Measurements from ENCODE around the gene SRA1. TPM values are rescaled to one million over a fixed set of nuclear protein-coding genes. Genes with fewer than 3 reads are reported as not detected.
A peak's percentile ranks its signal among the peaks of the same experiment; 100 is the strongest.
"Not testable (repeated sequence)": the region's sequence is repeated elsewhere in the genome, so short reads cannot be mapped to it uniquely, and the experiment has no call there.

Gene SRA1
- 10 to 100 TPM; 24.5 to 34.1 TPM for total RNA-seq

DNA sequence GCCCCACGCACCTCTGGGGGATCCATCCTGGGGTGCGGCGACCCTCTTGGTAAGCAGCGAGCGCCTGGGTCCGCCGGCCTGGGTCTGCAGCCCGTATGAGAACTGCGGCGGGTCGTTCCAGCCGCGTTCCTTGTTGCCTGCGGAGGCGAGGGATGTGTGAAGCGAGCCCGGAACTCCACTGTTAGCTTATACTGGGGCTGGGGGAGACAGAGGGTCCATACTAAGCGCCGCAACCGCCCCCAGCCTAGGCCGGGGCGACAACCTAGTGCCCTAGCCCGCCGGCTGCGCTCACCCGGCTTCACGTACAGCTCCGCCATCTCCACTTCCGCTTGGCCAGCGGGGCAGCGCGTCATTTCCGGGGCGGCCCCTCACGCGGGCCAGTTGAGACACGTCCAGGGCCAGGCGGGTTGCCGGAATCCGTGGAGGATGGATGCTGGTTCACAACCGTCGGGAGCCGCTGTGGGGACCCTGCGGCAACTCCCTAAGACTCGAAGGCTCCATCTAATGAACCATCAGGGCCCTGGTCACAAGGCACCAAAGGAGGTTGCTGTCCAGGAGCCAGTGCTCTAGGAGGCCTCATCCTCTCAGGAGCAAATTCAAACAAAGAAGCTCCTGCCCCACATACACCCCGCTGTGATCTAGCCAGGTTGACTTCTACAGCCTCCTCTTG, at the start of gene SRA1:
TSS of gene SRA1 (minus strand) at position 338 of the 670 bp plus-strand sequence. CDS start at position 317, 21 bp downstream.
- DNase-seq = peak; percentile 96
- Histone ChIP-seq H3K9me3 (no peaks in the 10 kb centered on the region), H3K9ac (ENCODE audit: low read depth in 2 of 2, low read length in 2 of 2) (peak within 1 kb of the TSS; percentile 89 to 90), H3K4me3 (peak within 1 kb of the TSS; percentile 71), H3K4me1 (peaks cover 16% of the 10 kb centered on the region), H3K27ac (peak within 1 kb of the TSS; percentile 75), H3K36me3 (no peaks in the 10 kb centered on the region), H3K27me3 (no peaks in the 10 kb centered on the region)
- TF ChIP-seq CTCF (IDR thresholded peaks at IDR 0.05) = no peak
- intact Hi-C loops (cut with DNase I) = no loop called here

GRCh38 chr5:140607031-140607430, 49.8 kb upstream of the SRA1 start:
- Histone ChIP-seq H3K4me1 (peaks cover 6% of the 10 kb centered on the region), H3K9me3 (no peaks in the 10 kb centered on the region), H3K27me3 (no peaks in the 10 kb centered on the region), H3K27ac (no peak overlapping the region), H3K36me3 (no peaks in the 10 kb centered on the region), H3K9ac (ENCODE audit: low read depth in 2 of 2, low read length in 2 of 2) (no peak overlapping the region), H3K4me3 (no peak overlapping the region)
- intact Hi-C loops (cut with DNase I) = no loop called here
- DNase-seq = no peak
- TF ChIP-seq CTCF (IDR thresholded peaks at IDR 0.05) = no peak

GRCh38 chr5:140605879-140606278, 48.6 kb upstream of the SRA1 start:
- H3K27ac ChIP-seq = no peak overlapping the region
- no peaks in the 10 kb centered on the region for H3K27me3 ChIP-seq
- no peak for DNase-seq
- H3K4me3 ChIP-seq = no peak overlapping the region
- TF ChIP-seq CTCF (IDR thresholded peaks at IDR 0.05) = no peak
- no peaks in the 10 kb centered on the region for H3K9me3 ChIP-seq
- no peak overlapping the region for H3K9ac ChIP-seq (ENCODE audit: low read depth in 2 of 2, low read length in 2 of 2)
- intact Hi-C loops (cut with DNase I) = no loop called here
- H3K4me1 ChIP-seq = peaks cover 6% of the 10 kb centered on the region
- H3K36me3 ChIP-seq = no peaks in the 10 kb centered on the region

- H3K4me3 ChIP-seq = no peak overlapping the region
- intact Hi-C loops (cut with DNase I) = no loop called here
- H3K27ac ChIP-seq = no peak overlapping the region
- no peaks in the 10 kb centered on the region for H3K36me3 ChIP-seq
- H3K4me1 ChIP-seq = no peaks in the 10 kb centered on the region
- no peaks in the 10 kb centered on the region for H3K9me3 ChIP-seq
- DNase-seq = no peak
- no peaks in the 10 kb centered on the region for H3K27me3 ChIP-seq
- no peak for TF ChIP-seq CTCF (IDR thresholded peaks at IDR 0.05)
- no peak overlapping the region for H3K9ac ChIP-seq (ENCODE audit: low read depth in 2 of 2, low read length in 2 of 2)
Observed at GRCh38 chr5:140603734-140604133, 46.5 kb upstream of the SRA1 start.

DNA sequence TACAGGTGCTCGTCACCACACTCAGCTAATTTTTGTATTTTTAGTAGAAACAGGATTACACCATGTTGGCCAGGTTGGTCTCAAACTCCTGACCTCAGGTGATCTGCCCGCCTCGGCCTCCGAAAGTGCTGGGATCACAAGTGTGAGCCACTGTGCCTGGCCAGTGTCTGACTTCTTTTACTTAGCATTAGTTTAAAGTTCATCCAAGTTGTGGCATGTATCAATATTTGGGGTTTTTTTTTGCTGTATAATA, 46.1 kb upstream of the SRA1 start:
- H3K9ac ChIP-seq (ENCODE audit: low read depth in 2 of 2, low read length in 2 of 2); intact Hi-C loops (cut with DNase I); DNase-seq; H3K27me3 ChIP-seq; H3K27ac ChIP-seq; H3K4me3 ChIP-seq; H3K4me1 ChIP-seq; H3K9me3 ChIP-seq; H3K36me3 ChIP-seq: not testable (repeated sequence)

GRCh38 chr5:140602147-140602546, 44.9 kb upstream of the SRA1 start:
- H3K27me3 ChIP-seq = no peaks in the 10 kb centered on the region
- H3K4me3 ChIP-seq = no peak overlapping the region
- intact Hi-C loops (cut with DNase I) = no loop called here
- no peaks in the 10 kb centered on the region for H3K36me3 ChIP-seq
- DNase-seq = no peak
- peak overlapping the region; percentile 20 for H3K27ac ChIP-seq
- TF ChIP-seq CTCF (IDR thresholded peaks at IDR 0.05) = no peak
- H3K9ac ChIP-seq (ENCODE audit: low read depth in 2 of 2, low read length in 2 of 2) = no peak overlapping the region
- H3K9me3 ChIP-seq = no peaks in the 10 kb centered on the region
- H3K4me1 ChIP-seq = no peaks in the 10 kb centered on the region

All from colonic mucosa (tissue), 4 donors.